ENCODE data around the gene ACHE.

Gene ACHE

GRCh38 chr7:100878013-100878412 is 17.7 kb downstream of the ACHE start:
- Mint-ChIP-seq H3K36me3 (ENCODE audit: low read depth) (peaks cover 85% of the 10 kb centered on the region), H3K4me3 (peak overlapping the region in 2 of 3 experiments; percentile 18 to 65), H3K4me1 (peaks cover 48% of the 10 kb centered on the region), H3K27me3 (ENCODE audit: low read depth) (no peaks in the 10 kb centered on the region), H3K27ac (peak overlapping the region in 1 of 3 experiments; percentile 31), H3K9me3 (no peaks in the 10 kb centered on the region)
- no peak for TF ChIP-seq CTCF (IDR thresholded peaks at IDR 0.05; ENCODE audit: unreplicated experiment in 3 of 3)

- no peaks in the 10 kb centered on the region for H3K27me3 Mint-ChIP-seq (ENCODE audit: low read depth)
- H3K27ac Mint-ChIP-seq = peak overlapping the region; percentile 99 to 100 (median 99)
- peaks cover 77% of the 10 kb centered on the region for H3K36me3 Mint-ChIP-seq (ENCODE audit: low read depth)
- no peaks in the 10 kb centered on the region for H3K9me3 Mint-ChIP-seq
- peaks cover 47% of the 10 kb centered on the region for H3K4me1 Mint-ChIP-seq
- no peak for TF ChIP-seq CTCF (IDR thresholded peaks at IDR 0.05; ENCODE audit: unreplicated experiment in 3 of 3)
- H3K4me3 Mint-ChIP-seq = peak overlapping the region; percentile 97 to 99 (median 99)
These were observed 20.3 kb downstream of the ACHE start for GRCh38 chr7:100875356-100875751.

- H3K27me3 Mint-ChIP-seq (ENCODE audit: low read depth) = no peaks in the 10 kb centered on the region
- peak within 1 kb of the TSS; percentile 97 to 99 (median 99) for H3K4me3 Mint-ChIP-seq
- peak; percentile 45 to 53 (median 49) for TF ChIP-seq CTCF (IDR thresholded peaks at IDR 0.05; ENCODE audit: unreplicated experiment in 3 of 3)
These were observed 20.9 kb downstream of the ACHE start, which contains the start of gene SRRT for GRCh38 chr7:100874577-100875355. Gene SRRT, plus strand, starts transcription at chr7:100875103. Its CDS starts 488 bp downstream, at chr7:100875591.

GRCh38 chr7:100874300-100874576 is 21.4 kb downstream of the ACHE start:
- TF ChIP-seq CTCF (IDR thresholded peaks at IDR 0.05; ENCODE audit: unreplicated experiment in 3 of 3) = no peak
- H3K4me3 Mint-ChIP-seq = peak overlapping the region; percentile 97 to 99 (median 99)
- peaks cover 67% of the 10 kb centered on the region for H3K36me3 Mint-ChIP-seq (ENCODE audit: low read depth)
- H3K9me3 Mint-ChIP-seq = no peaks in the 10 kb centered on the region
- no peaks in the 10 kb centered on the region for H3K27me3 Mint-ChIP-seq (ENCODE audit: low read depth)
- peaks cover 41% of the 10 kb centered on the region for H3K4me1 Mint-ChIP-seq
- peak overlapping the region; percentile 99 to 100 (median 99) for H3K27ac Mint-ChIP-seq

More at GRCh38 chr7:100874577-100875355, 20.9 kb downstream of the ACHE start, which contains the start of gene SRRT:
- Mint-ChIP-seq H3K4me1 (peaks cover 44% of the 10 kb centered on the region), H3K27ac (peak within 1 kb of the TSS; percentile 99 to 100 (median 99)), H3K9me3 (no peaks in the 10 kb centered on the region), H3K36me3 (ENCODE audit: low read depth) (peaks cover 73% of the 10 kb centered on the region)

GRCh38 chr7:100873599-100874299 is 21.9 kb downstream of the ACHE start:
- Mint-ChIP-seq H3K27ac (peak overlapping the region; percentile 99 to 100 (median 99)), H3K9me3 (no peaks in the 10 kb centered on the region), H3K4me3 (peak overlapping the region; percentile 97 to 99 (median 99)), H3K4me1 (peaks cover 38% of the 10 kb centered on the region), H3K27me3 (ENCODE audit: low read depth) (no peaks in the 10 kb centered on the region), H3K36me3 (ENCODE audit: low read depth) (peaks cover 62% of the 10 kb centered on the region)
- TF ChIP-seq CTCF (IDR thresholded peaks at IDR 0.05; ENCODE audit: unreplicated experiment in 3 of 3) = no peak

Measured in nephron (organoid).